Cardiac muscle cell (in vitro differentiated cells and primary cell): ENCODE data around the gene CSK. TPM values are rescaled to one million over a fixed set of nuclear protein-coding genes. Genes with fewer than 3 reads are reported as not detected.

Experiments used
- DNase-seq, 2 donors: peaks; one replicate each; pipeline versions ENCODE4 v3.0.0 to v3.0.0-alpha.2; 2010 to 2017; ENCODE audit warnings: low read depth in 1 of 2, low spot score in 1 of 2
- H3K27ac ChIP-seq: fragments of 200-600 bp; sonication (generic); 2 replicates; pipeline ENCODE4 v1.5.1; 2016
- H3K27me3 ChIP-seq: fragments of 200-600 bp; sonication (generic); 2 replicates; pipeline ENCODE4 v1.6.0; 2016; ENCODE audit warnings: control low read depth
- H3K36me3 ChIP-seq: fragments of 200-600 bp; sonication (generic); 2 replicates; pipeline ENCODE4 v1.5.1; 2016; ENCODE audit warnings: control low read depth
- H3K4me1 ChIP-seq: fragments of 200-600 bp; sonication (generic); 2 replicates; pipeline ENCODE4 v1.8.1; 2017; ENCODE audit warnings: low read depth, mild to moderate bottlenecking, mixed run types
- H3K4me3 ChIP-seq: fragments of 200-600 bp; sonication (generic); 2 replicates; pipeline ENCODE4 v1.5.1; 2016; ENCODE audit warnings: mild to moderate bottlenecking
- H3K9me3 ChIP-seq: fragments of 200-600 bp; sonication (generic); 2 replicates; pipeline ENCODE4 v1.5.1; 2017; ENCODE audit warnings: low read depth, mild to moderate bottlenecking, control low read depth
- polyA plus RNA-seq: library from polyadenylated mRNA; unstranded; fragments of >200 nt; fragmentation: Nextera tagmentation; extraction: Ambion mirVana; gene quantifications from 2 replicates; pipeline ENCODE4 v1.2.1, GENCODE V29; 2016
- total RNA-seq: library from RNA; depleted of rRNA; stranded (reverse); fragments of >200 nt; gene quantifications from 2 replicates; pipeline ENCODE4 v1.2.3, GENCODE V29; 2016
- TF ChIP-seq, protein P1 (sequence below): IDR thresholded peaks from 2 replicates; pipeline ENCODE4 v1.5.1; 2012; ENCODE audit warnings: low read depth, mild to moderate bottlenecking, low read length

Gene CSK
- total and polyA plus RNA-seq, 2 experiments from 2014 or later, result 26.2 to 43.1 TPM

DNA sequence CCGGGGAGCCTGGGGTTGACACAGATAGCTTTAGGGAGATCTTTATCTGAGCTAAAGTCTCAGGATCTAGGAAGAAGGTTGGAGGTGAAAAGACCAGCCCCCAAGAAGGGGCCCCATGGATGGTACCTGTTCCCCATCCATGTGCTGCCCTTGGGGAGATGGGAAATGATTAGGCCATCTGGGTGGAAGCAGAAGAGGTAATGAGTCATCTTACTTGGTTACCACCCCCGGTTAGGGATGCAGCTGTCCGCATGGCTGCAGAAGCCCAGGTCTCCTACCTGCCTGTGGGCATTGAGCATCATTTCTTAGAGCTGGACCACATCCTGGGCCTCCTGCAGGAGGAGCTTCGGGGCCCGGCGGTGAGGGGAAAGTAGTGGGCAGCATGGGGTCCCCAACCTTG lies 41.4 kb downstream of the CSK start:
- Histone ChIP-seq H3K9me3 (no peaks in the 10 kb centered on the region), H3K36me3 (no peaks in the 10 kb centered on the region), H3K4me3 (no peak overlapping the region), H3K4me1 (no peaks in the 10 kb centered on the region), H3K27me3 (peaks cover 42% of the 10 kb centered on the region), H3K27ac (no peak overlapping the region)
- DNase-seq, result no peak
- TF ChIP-seq, protein P1, sequence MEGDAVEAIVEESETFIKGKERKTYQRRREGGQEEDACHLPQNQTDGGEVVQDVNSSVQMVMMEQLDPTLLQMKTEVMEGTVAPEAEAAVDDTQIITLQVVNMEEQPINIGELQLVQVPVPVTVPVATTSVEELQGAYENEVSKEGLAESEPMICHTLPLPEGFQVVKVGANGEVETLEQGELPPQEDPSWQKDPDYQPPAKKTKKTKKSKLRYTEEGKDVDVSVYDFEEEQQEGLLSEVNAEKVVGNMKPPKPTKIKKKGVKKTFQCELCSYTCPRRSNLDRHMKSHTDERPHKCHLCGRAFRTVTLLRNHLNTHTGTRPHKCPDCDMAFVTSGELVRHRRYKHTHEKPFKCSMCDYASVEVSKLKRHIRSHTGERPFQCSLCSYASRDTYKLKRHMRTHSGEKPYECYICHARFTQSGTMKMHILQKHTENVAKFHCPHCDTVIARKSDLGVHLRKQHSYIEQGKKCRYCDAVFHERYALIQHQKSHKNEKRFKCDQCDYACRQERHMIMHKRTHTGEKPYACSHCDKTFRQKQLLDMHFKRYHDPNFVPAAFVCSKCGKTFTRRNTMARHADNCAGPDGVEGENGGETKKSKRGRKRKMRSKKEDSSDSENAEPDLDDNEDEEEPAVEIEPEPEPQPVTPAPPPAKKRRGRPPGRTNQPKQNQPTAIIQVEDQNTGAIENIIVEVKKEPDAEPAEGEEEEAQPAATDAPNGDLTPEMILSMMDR, result no peak

DNA sequence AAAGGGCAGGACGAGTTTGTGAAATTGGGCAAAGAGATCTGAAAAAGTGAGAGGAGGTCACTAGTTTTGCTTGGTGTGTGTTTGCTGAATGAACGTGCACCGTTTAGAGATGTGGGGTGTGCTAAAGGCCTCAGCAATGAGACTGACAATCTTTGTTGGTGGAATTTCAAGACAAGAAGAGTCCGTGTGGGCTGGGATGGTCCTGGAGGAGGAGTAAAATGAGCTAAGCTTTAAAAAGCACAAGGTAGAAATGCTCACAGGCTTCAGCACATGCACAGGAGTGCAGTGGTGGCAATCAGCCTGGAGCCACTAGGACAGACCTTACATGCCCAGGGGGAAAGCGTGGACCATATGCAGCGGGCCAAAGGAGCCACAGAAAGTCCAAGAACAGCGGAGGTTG lies 43.1 kb downstream of the CSK start:
- H3K9me3 ChIP-seq, result no peaks in the 10 kb centered on the region
- no peaks in the 10 kb centered on the region for H3K36me3 ChIP-seq
- DNase-seq, result no peak
- no peak overlapping the region for H3K27ac ChIP-seq
- no peak overlapping the region for H3K4me3 ChIP-seq
- TF ChIP-seq, protein P1, result no peak
- H3K4me1 ChIP-seq, result no peaks in the 10 kb centered on the region
- H3K27me3 ChIP-seq, result peaks cover 48% of the 10 kb centered on the region

DNA sequence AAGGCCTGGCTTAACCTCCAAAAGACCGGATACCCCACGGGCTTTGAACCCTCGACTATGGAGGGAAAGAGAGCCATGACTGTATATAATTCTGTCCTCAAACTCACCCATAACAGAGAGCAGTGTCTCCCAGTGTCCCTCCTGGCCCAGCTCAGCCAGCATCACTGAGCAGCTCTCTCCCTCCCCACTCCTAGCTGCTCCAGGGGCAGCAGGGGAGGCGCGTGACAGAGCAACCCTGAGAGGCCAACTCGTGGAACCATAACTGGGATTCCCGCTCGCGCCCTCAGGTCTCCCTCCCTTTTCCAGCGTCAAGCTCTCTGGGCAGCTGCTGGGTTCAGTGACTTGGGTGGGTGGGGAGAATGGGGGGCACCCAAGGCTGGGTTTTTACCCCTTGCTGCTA lies 44.0 kb downstream of the CSK start:
- Histone ChIP-seq H3K27me3 (peaks cover 48% of the 10 kb centered on the region), H3K9me3 (no peaks in the 10 kb centered on the region), H3K27ac (no peak overlapping the region), H3K4me1 (no peaks in the 10 kb centered on the region), H3K36me3 (no peaks in the 10 kb centered on the region), H3K4me3 (no peak overlapping the region)
- TF ChIP-seq, protein P1, result no peak
- no peak for DNase-seq

DNA sequence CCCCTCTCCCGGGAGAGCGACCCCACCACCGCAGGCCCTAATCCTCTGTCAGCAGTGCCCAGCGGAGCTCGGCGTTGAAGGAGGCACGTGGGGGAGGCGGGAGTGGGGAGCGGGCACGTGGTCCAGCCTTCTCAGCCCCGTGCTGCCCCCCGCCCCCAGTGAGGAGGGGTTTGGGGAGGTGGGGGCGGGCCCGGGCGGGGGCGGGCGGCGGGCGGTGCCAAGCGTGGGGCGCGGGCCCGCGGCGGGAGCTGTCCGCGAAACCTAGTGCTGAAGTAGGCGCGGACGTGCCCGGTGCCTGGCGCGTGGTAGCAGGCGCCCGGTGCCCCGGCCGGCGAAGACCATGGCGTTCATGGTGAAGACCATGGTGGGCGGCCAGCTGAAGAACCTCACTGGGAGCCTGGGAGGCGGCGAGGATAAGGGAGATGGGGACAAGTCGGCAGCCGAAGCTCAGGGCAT lies 44.5 kb downstream of the CSK start, which contains the start of gene CPLX3:
Gene CPLX3 (plus strand): TSS at position 264 of the 456 bp plus-strand sequence. CDS start 77 bp downstream, at position 341.
- H3K9me3 ChIP-seq, result no peaks in the 10 kb centered on the region
- peaks cover 48% of the 10 kb centered on the region for H3K27me3 ChIP-seq
- TF ChIP-seq, protein P1, result no peak
- no peaks in the 10 kb centered on the region for H3K4me1 ChIP-seq
- peak; percentile 21 to 74 for DNase-seq
- no peak within 1 kb of the TSS for H3K4me3 ChIP-seq
- no peaks in the 10 kb centered on the region for H3K36me3 ChIP-seq
- no peak within 1 kb of the TSS for H3K27ac ChIP-seq

DNA sequence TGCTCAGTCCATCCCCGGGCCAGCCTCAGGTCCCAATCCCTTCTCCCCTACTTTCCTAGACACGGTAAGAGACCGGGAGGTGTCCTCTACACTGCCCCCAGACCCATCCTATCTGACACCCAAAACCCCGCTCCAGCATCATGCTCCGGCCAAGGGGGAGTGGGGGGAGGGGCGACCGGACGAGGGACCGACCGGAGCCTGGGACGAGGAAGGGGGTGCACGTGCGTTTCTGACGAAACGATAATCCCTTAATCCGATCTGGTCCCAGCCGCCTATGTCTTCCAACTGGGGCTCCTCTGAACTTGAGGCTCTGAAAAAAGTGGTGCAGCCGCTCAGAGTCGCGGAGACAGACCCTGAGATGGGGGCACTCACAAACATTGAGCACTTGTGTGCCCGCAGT lies 45.0 kb downstream of the CSK start:
- Histone ChIP-seq H3K27ac (no peak overlapping the region), H3K4me3 (no peak overlapping the region), H3K36me3 (no peaks in the 10 kb centered on the region), H3K4me1 (peaks cover 2% of the 10 kb centered on the region), H3K27me3 (peaks cover 48% of the 10 kb centered on the region), H3K9me3 (no peaks in the 10 kb centered on the region)
- DNase-seq, result no peak
- TF ChIP-seq, protein P1, result no peak
